SU-DHL-6 (cell line): Measurements from ENCODE around the gene HYDIN.

ENCODE experiments used
- H2AFZ ChIP-seq: fragments of 200-600 bp; sonication (generic); 2 replicates; pipeline ENCODE4 v1.6.1; 2014; ENCODE audit warnings: low read depth, mild to moderate bottlenecking, moderate library complexity, mixed read lengths, antibody characterized with exemption, low read length; ENCODE audit not compliant: severe bottlenecking
- H3F3A ChIP-seq: fragments of 200-600 bp; shearing (Covaris generic); 2 replicates; pipeline ENCODE4 v1.6.0; 2016; ENCODE audit warnings: antibody characterized with exemption, mild to moderate bottlenecking; ENCODE audit not compliant: insufficient read depth
- H3K27ac ChIP-seq: fragments of 200-600 bp; sonication (generic); 2 replicates; pipeline ENCODE4 v1.5.1; 2016; ENCODE audit warnings: low read depth, mild to moderate bottlenecking, low read length, moderate library complexity, mixed read lengths
- H3K27me3 ChIP-seq: fragments of 200-600 bp; sonication (generic), shearing (Covaris generic); 2 replicates; pipeline ENCODE4 v1.6.0; 2014; ENCODE audit warnings: mild to moderate bottlenecking, low read length
- H3K36me3 ChIP-seq: fragments of 200-600 bp; sonication (generic); 2 replicates; pipeline ENCODE4 v1.6.1; 2014; ENCODE audit warnings: mild to moderate bottlenecking, low read length, mixed read lengths
- H3K4me2 ChIP-seq: fragments of 300-600, 200-600 bp; shearing (Covaris generic), sonication (generic); 2 replicates; pipeline ENCODE4 v1.6.0; 2014; ENCODE audit warnings: low read length, low read depth, mild to moderate bottlenecking; ENCODE audit not compliant: poor library complexity, severe bottlenecking
- H3K4me3 ChIP-seq: fragments of 200-600 bp; sonication (generic); 2 replicates; pipeline ENCODE4 v1.5.1; 2014; ENCODE audit warnings: antibody characterized with exemption, low read length, mild to moderate bottlenecking, mixed read lengths; ENCODE audit not compliant: insufficient read depth, poor library complexity, severe bottlenecking
- H3K79me2 ChIP-seq: fragments of 200-600 bp; sonication (generic); 2 replicates; pipeline ENCODE4 v1.6.1; 2014; ENCODE audit warnings: mild to moderate bottlenecking, low read length, moderate library complexity; ENCODE audit not compliant: insufficient read depth
- H3K9ac ChIP-seq: fragments of 200-600 bp; sonication (generic); 2 replicates; pipeline ENCODE4 v1.7.0; 2014; ENCODE audit warnings: mild to moderate bottlenecking, low read length
- H3K9me2 ChIP-seq: fragments of 200-600 bp; sonication (generic); replicated peaks from 2 replicates; pipeline ENCODE4 v1.6.1; 2014; ENCODE audit warnings: low read length; ENCODE audit not compliant: insufficient read depth
- H3K9me3 ChIP-seq: fragments of 200-600 bp; sonication (generic); 2 replicates; pipeline ENCODE4 v1.6.1; 2014; ENCODE audit warnings: low read length, mixed read lengths; ENCODE audit not compliant: insufficient read depth
- H4K20me1 ChIP-seq: fragments of 200-600 bp; sonication (generic); 2 replicates; pipeline ENCODE4 v1.6.1; 2014; ENCODE audit warnings: low read depth, mild to moderate bottlenecking, antibody characterized with exemption, low read length, moderate library complexity, mixed read lengths
- EZH2phosphoT487 ChIP-seq: fragments of 200-600 bp; sonication (generic), shearing (Covaris generic); conservative IDR thresholded peaks from 2 replicates; pipeline ENCODE4 v1.6.1; 2018; ENCODE audit warnings: mild to moderate bottlenecking, antibody characterized with exemption, low read length, moderate library complexity, mixed read lengths
- TF ChIP-seq, protein P1 (sequence below): fragments of 200-600 bp; sonication (generic); IDR thresholded peaks from one replicate; pipeline ENCODE4 v1.5.1; 2017; ENCODE audit warnings: antibody characterized with exemption, mild to moderate bottlenecking, low read length, moderate library complexity; ENCODE audit not compliant: insufficient read depth, poor library complexity, severe bottlenecking

The HYDIN gene

DNA sequence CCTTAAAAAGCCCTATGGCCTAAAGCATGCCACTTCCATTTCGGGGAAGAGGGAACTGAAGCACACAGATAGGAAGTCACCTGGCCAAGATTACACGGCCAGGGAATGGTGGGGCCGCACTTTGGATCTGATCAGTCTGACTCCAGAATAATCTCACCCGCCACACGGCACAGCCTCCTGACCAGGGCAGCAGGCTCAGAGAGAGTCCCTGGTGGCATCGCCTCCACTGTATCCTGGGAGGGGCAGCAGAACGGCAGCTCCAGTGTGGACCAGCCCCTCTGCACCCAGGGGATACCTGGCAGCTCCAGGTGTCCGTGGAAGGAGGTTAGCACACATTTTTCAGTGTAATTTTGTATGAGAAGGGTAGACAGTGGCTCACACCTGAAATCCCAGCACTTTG lies 465.0 kb downstream of the HYDIN start:
- Histone ChIP-seq H4K20me1 (no peaks in the 10 kb centered on the region), H3K4me3 (no peak overlapping the region), H3K9ac (no peak overlapping the region), H3F3A (no peaks in the 10 kb centered on the region), H3K9me3 (no peaks in the 10 kb centered on the region), H3K27ac (no peak overlapping the region), H3K9me2 (no peaks in the 10 kb centered on the region), H3K36me3 (no peaks in the 10 kb centered on the region), H3K27me3 (no peaks in the 10 kb centered on the region), H2AFZ (no peak overlapping the region), H3K79me2 (no peaks in the 10 kb centered on the region), H3K4me2 (no peak overlapping the region)
- TF ChIP-seq EZH2phosphoT487: no peak
- TF ChIP-seq, protein P1, sequence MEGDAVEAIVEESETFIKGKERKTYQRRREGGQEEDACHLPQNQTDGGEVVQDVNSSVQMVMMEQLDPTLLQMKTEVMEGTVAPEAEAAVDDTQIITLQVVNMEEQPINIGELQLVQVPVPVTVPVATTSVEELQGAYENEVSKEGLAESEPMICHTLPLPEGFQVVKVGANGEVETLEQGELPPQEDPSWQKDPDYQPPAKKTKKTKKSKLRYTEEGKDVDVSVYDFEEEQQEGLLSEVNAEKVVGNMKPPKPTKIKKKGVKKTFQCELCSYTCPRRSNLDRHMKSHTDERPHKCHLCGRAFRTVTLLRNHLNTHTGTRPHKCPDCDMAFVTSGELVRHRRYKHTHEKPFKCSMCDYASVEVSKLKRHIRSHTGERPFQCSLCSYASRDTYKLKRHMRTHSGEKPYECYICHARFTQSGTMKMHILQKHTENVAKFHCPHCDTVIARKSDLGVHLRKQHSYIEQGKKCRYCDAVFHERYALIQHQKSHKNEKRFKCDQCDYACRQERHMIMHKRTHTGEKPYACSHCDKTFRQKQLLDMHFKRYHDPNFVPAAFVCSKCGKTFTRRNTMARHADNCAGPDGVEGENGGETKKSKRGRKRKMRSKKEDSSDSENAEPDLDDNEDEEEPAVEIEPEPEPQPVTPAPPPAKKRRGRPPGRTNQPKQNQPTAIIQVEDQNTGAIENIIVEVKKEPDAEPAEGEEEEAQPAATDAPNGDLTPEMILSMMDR: no peak

DNA sequence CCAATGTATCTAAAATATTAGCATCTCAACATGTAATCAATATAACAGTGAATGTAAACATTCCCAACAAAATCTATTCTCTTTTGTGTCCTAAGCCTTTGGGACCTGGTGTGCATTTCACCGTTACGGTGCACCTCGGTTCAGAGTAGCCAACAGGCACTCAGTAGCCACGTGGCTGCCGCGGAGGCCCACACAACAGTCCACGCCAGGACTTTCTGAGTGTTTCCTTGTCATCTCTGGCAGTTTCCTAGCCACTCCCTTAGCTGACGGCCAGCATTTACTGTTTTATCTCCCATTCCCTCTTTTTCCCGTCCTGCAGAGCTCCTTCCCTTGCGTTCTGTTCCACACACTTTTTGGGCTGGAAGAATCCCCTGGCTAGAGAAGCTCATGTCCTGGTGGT lies 465.9 kb downstream of the HYDIN start:
- H3K27ac ChIP-seq: no peak overlapping the region
- H3K27me3 ChIP-seq: no peaks in the 10 kb centered on the region
- no peaks in the 10 kb centered on the region for H3F3A ChIP-seq
- no peak overlapping the region for H3K4me3 ChIP-seq
- no peak overlapping the region for H3K9ac ChIP-seq
- TF ChIP-seq EZH2phosphoT487: no peak
- TF ChIP-seq, protein P1: no peak
- H2AFZ ChIP-seq: no peak overlapping the region
- H4K20me1 ChIP-seq: no peaks in the 10 kb centered on the region
- no peaks in the 10 kb centered on the region for H3K9me3 ChIP-seq
- no peak overlapping the region for H3K4me2 ChIP-seq
- H3K36me3 ChIP-seq: no peaks in the 10 kb centered on the region
- no peaks in the 10 kb centered on the region for H3K79me2 ChIP-seq
- H3K9me2 ChIP-seq: no peaks in the 10 kb centered on the region

DNA sequence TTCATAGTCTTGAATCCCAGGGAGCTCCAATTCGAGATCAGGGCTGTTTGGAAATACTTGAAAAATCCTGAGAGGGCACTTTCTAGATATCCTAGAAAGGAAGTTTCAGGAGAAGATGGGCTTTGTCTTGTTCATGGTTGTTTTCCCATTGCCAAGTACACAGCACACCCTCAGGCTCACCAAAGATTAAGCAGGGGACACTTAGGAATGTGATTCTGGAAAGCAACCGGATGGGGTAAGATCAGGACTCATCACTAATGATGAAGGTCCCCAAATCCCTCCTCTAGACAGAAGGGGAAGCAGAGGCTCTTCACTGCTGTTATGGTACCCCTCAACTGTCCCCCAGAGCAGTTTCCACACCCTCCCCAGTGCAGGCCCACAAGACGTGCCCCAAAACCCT lies 470.3 kb downstream of the HYDIN start:
- no peaks in the 10 kb centered on the region for H3K79me2 ChIP-seq
- TF ChIP-seq, protein P1: no peak
- no peak for TF ChIP-seq EZH2phosphoT487
- H3K27me3 ChIP-seq: no peaks in the 10 kb centered on the region
- H3K4me2 ChIP-seq: no peak overlapping the region
- no peaks in the 10 kb centered on the region for H3K9me3 ChIP-seq
- H3F3A ChIP-seq: no peaks in the 10 kb centered on the region
- H3K4me3 ChIP-seq: no peak overlapping the region
- H3K9ac ChIP-seq: no peak overlapping the region
- H2AFZ ChIP-seq: no peak overlapping the region
- no peaks in the 10 kb centered on the region for H4K20me1 ChIP-seq
- H3K36me3 ChIP-seq: no peaks in the 10 kb centered on the region
- no peak overlapping the region for H3K27ac ChIP-seq
- no peaks in the 10 kb centered on the region for H3K9me2 ChIP-seq

DNA sequence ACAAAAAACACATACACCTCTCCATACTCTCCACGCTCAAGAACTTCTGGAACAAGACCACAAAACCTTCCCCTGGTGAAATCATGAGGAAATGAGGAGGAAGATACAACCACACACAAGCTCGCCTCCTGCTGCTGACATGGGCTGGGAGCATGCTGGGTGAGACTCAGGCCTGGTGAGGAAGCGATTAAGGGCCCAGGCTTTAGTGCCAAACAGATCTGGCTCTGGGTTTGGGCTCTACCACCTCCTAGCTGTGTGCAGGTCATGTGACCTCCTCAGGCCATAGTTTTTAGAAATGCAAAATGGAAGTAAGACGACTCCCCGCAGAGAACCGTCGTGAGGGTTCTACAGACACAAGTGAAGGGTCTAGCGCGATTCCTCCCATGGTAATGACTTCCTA lies 470.9 kb downstream of the HYDIN start:
- H2AFZ ChIP-seq: no peak overlapping the region
- no peak overlapping the region for H3K27ac ChIP-seq
- H3K27me3 ChIP-seq: no peaks in the 10 kb centered on the region
- no peaks in the 10 kb centered on the region for H3K9me3 ChIP-seq
- H3K9ac ChIP-seq: no peak overlapping the region
- H3K79me2 ChIP-seq: no peaks in the 10 kb centered on the region
- no peak overlapping the region for H3K4me2 ChIP-seq
- no peaks in the 10 kb centered on the region for H4K20me1 ChIP-seq
- TF ChIP-seq, protein P1: no peak
- no peak for TF ChIP-seq EZH2phosphoT487
- H3K4me3 ChIP-seq: no peak overlapping the region
- no peaks in the 10 kb centered on the region for H3K9me2 ChIP-seq
- no peaks in the 10 kb centered on the region for H3F3A ChIP-seq
- no peaks in the 10 kb centered on the region for H3K36me3 ChIP-seq
